GM18526 (cell line): ENCODE results near the gene AURKA.

Experiments
- POLR2A ChIP-seq: IDR thresholded peaks from 3 replicates; pipeline ENCODE4 v1.6.1; 2011; ENCODE audit not compliant: insufficient read length; ENCODE audit errors: extremely low read depth

The AURKA gene

GRCh38 chr20:56323206-56323605 lies 68.8 kb downstream of the AURKA start:
- no peak for TF ChIP-seq POLR2A

- TF ChIP-seq POLR2A = no peak
These were observed 69.3 kb downstream of the AURKA start for GRCh38 chr20:56322681-56323080.
